ENCODE measurements around the gene TCF4.

TCF4 gene

GRCh38 chr18:55243255-55243654, 344.7 kb downstream of the TCF4 start:
- Histone ChIP-seq H3K9ac (ENCODE audit: low read depth, low read length) (no peak overlapping the region), H3K27me3 (ENCODE audit: control insufficient read depth, insufficient read depth, low read length) (no peaks in the 10 kb centered on the region), H3K9me3 (ENCODE audit: control insufficient read depth, insufficient read depth, low read length) (no peaks in the 10 kb centered on the region)

GRCh38 chr18:55240978-55241377, 347.0 kb downstream of the TCF4 start:
- H3K9ac ChIP-seq (ENCODE audit: low read depth, low read length), result no peak overlapping the region
- peaks cover 16% of the 10 kb centered on the region; the same call in 1 of the 2 replicates for H3K4me1 ChIP-seq (ENCODE audit: control insufficient read depth, insufficient read depth, low read length)
- H3K36me3 ChIP-seq (ENCODE audit: control insufficient read depth, insufficient read depth, low read length), result peaks cover 11% of the 10 kb centered on the region; the same call in 1 of the 2 replicates
- H3K4me3 ChIP-seq (ENCODE audit: low read depth, low read length), result no peak overlapping the region
- no peaks in the 10 kb centered on the region for H3K9me3 ChIP-seq (ENCODE audit: control insufficient read depth, insufficient read depth, low read length)
- no peak overlapping the region for H3K27ac ChIP-seq (ENCODE audit: low read depth, low read length)
- no peaks in the 10 kb centered on the region for H3K27me3 ChIP-seq (ENCODE audit: control insufficient read depth, insufficient read depth, low read length)

More at GRCh38 chr18:55243255-55243654, 344.7 kb downstream of the TCF4 start:
- Histone ChIP-seq H3K4me3 (ENCODE audit: low read depth, low read length) (no peak overlapping the region), H3K4me1 (ENCODE audit: control insufficient read depth, insufficient read depth, low read length) (peaks cover 16% of the 10 kb centered on the region; the same call in 1 of the 2 replicates), H3K27ac (ENCODE audit: low read depth, low read length) (no peak overlapping the region), H3K36me3 (ENCODE audit: control insufficient read depth, insufficient read depth, low read length) (peaks cover 11% of the 10 kb centered on the region; the same call in 1 of the 2 replicates)

GRCh38 chr18:55239740-55240139, 348.3 kb downstream of the TCF4 start:
- H3K4me3 ChIP-seq (ENCODE audit: low read depth, low read length), result no peak overlapping the region
- no peaks in the 10 kb centered on the region for H3K27me3 ChIP-seq (ENCODE audit: control insufficient read depth, insufficient read depth, low read length)
- peaks cover 11% of the 10 kb centered on the region; the same call in 1 of the 2 replicates for H3K36me3 ChIP-seq (ENCODE audit: control insufficient read depth, insufficient read depth, low read length)
- H3K4me1 ChIP-seq (ENCODE audit: control insufficient read depth, insufficient read depth, low read length), result peaks cover 16% of the 10 kb centered on the region; the same call in 1 of the 2 replicates
- no peak overlapping the region for H3K9ac ChIP-seq (ENCODE audit: low read depth, low read length)
- no peak overlapping the region for H3K27ac ChIP-seq (ENCODE audit: low read depth, low read length)
- H3K9me3 ChIP-seq (ENCODE audit: control insufficient read depth, insufficient read depth, low read length), result no peaks in the 10 kb centered on the region

DNA sequence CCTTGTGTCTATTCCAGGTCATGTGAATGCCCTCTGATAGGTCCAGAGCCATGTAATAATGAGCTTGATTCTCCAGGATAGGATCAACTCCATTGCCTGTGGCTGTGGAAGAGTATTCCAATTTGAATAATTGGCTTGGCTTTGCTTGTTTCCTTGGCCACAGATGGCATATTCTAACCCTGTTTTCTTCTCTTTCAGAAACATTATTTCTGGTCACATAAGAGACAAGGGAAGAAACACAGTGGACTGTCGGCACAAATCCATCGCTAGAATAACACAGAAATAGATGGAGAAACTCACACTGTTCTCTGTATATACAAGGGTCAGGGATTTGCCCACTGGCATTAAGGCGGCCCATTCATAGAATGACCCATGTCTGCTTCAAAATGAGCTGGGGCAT, 350.3 kb downstream of the TCF4 start:
- Histone ChIP-seq H3K27ac (ENCODE audit: low read depth, low read length) (no peak overlapping the region), H3K36me3 (ENCODE audit: control insufficient read depth, insufficient read depth, low read length) (peaks cover 19% of the 10 kb centered on the region), H3K9me3 (ENCODE audit: control insufficient read depth, insufficient read depth, low read length) (no peaks in the 10 kb centered on the region), H3K4me1 (ENCODE audit: control insufficient read depth, insufficient read depth, low read length) (peaks cover 16% of the 10 kb centered on the region; the same call in 1 of the 2 replicates), H3K4me3 (ENCODE audit: low read depth, low read length) (no peak overlapping the region), H3K9ac (ENCODE audit: low read depth, low read length) (no peak overlapping the region), H3K27me3 (ENCODE audit: control insufficient read depth, insufficient read depth, low read length) (no peaks in the 10 kb centered on the region)

GRCh38 chr18:55236150-55236931, 351.7 kb downstream of the TCF4 start:
- Histone ChIP-seq H3K4me1 (ENCODE audit: control insufficient read depth, insufficient read depth, low read length) (peaks cover 18% of the 10 kb centered on the region; the same call in 1 of the 2 replicates), H3K9me3 (ENCODE audit: control insufficient read depth, insufficient read depth, low read length) (no peaks in the 10 kb centered on the region), H3K27me3 (ENCODE audit: control insufficient read depth, insufficient read depth, low read length) (no peaks in the 10 kb centered on the region), H3K36me3 (ENCODE audit: control insufficient read depth, insufficient read depth, low read length) (peaks cover 32% of the 10 kb centered on the region), H3K27ac (ENCODE audit: low read depth, low read length) (no peak overlapping the region), H3K4me3 (ENCODE audit: low read depth, low read length) (no peak overlapping the region), H3K9ac (ENCODE audit: low read depth, low read length) (no peak overlapping the region)

GRCh38 chr18:55235094-55235461, 352.9 kb downstream of the TCF4 start:
- Histone ChIP-seq H3K4me3 (ENCODE audit: low read depth, low read length) (no peak overlapping the region), H3K4me1 (ENCODE audit: control insufficient read depth, insufficient read depth, low read length) (peaks cover 8% of the 10 kb centered on the region; the same call in 1 of the 2 replicates), H3K9ac (ENCODE audit: low read depth, low read length) (no peak overlapping the region), H3K27me3 (ENCODE audit: control insufficient read depth, insufficient read depth, low read length) (no peaks in the 10 kb centered on the region), H3K36me3 (ENCODE audit: control insufficient read depth, insufficient read depth, low read length) (peaks cover 45% of the 10 kb centered on the region), H3K27ac (ENCODE audit: low read depth, low read length) (no peak overlapping the region), H3K9me3 (ENCODE audit: control insufficient read depth, insufficient read depth, low read length) (no peaks in the 10 kb centered on the region)

- H3K27me3 ChIP-seq (ENCODE audit: control insufficient read depth, insufficient read depth, low read length), result no peaks in the 10 kb centered on the region
- H3K9me3 ChIP-seq (ENCODE audit: control insufficient read depth, insufficient read depth, low read length), result no peaks in the 10 kb centered on the region
- H3K36me3 ChIP-seq (ENCODE audit: control insufficient read depth, insufficient read depth, low read length), result peaks cover 49% of the 10 kb centered on the region
- no peak overlapping the region for H3K27ac ChIP-seq (ENCODE audit: low read depth, low read length)
- no peak overlapping the region for H3K4me3 ChIP-seq (ENCODE audit: low read depth, low read length)
- H3K9ac ChIP-seq (ENCODE audit: low read depth, low read length), result no peak overlapping the region
- H3K4me1 ChIP-seq (ENCODE audit: control insufficient read depth, insufficient read depth, low read length), result 0 out of 2 replicates have a peak, but pooled peaks cover 3% of the 10 kb centered on the region
Measured at GRCh38 chr18:55234366-55235093, 353.5 kb downstream of the TCF4 start.

DNA sequence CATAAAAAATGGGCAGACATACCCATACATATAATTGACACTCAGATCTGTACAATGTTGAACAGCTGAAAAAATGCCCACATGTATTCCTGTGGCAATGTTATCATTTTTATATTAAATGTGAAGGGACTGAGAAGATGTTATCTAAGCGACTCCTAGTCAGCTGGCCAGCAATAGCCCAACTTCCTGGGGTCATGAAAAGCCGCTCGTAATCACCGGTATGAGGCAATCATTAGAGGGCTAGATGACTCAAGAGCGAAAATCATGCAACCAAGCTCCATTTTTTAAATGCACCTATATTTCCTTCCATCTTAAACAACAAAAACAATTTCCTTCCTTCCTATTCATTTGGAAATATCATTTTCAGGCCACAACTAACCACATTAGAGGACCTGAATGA, 354.1 kb downstream of the TCF4 start:
- Histone ChIP-seq H3K4me3 (ENCODE audit: low read depth, low read length) (no peak overlapping the region), H3K36me3 (ENCODE audit: control insufficient read depth, insufficient read depth, low read length) (peaks cover 55% of the 10 kb centered on the region), H3K9ac (ENCODE audit: low read depth, low read length) (no peak overlapping the region), H3K27me3 (ENCODE audit: control insufficient read depth, insufficient read depth, low read length) (no peaks in the 10 kb centered on the region), H3K9me3 (ENCODE audit: control insufficient read depth, insufficient read depth, low read length) (no peaks in the 10 kb centered on the region), H3K4me1 (ENCODE audit: control insufficient read depth, insufficient read depth, low read length) (0 out of 2 replicates have a peak, but pooled peaks cover 3% of the 10 kb centered on the region), H3K27ac (ENCODE audit: low read depth, low read length) (no peak overlapping the region)

GRCh38 chr18:55232506-55232905, 355.5 kb downstream of the TCF4 start:
- Histone ChIP-seq H3K9ac (ENCODE audit: low read depth, low read length) (no peak overlapping the region), H3K36me3 (ENCODE audit: control insufficient read depth, insufficient read depth, low read length) (peaks cover 68% of the 10 kb centered on the region), H3K4me1 (ENCODE audit: control insufficient read depth, insufficient read depth, low read length) (peaks cover 9% of the 10 kb centered on the region; the same call in 1 of the 2 replicates), H3K27ac (ENCODE audit: low read depth, low read length) (no peak overlapping the region), H3K4me3 (ENCODE audit: low read depth, low read length) (no peak overlapping the region), H3K27me3 (ENCODE audit: control insufficient read depth, insufficient read depth, low read length) (no peaks in the 10 kb centered on the region), H3K9me3 (ENCODE audit: control insufficient read depth, insufficient read depth, low read length) (no peaks in the 10 kb centered on the region)

GRCh38 chr18:55229682-55230081, 358.3 kb downstream of the TCF4 start:
- no peak overlapping the region for H3K9ac ChIP-seq (ENCODE audit: low read depth, low read length)
- H3K9me3 ChIP-seq (ENCODE audit: control insufficient read depth, insufficient read depth, low read length), result no peaks in the 10 kb centered on the region
- H3K27ac ChIP-seq (ENCODE audit: low read depth, low read length), result no peak overlapping the region
- H3K4me1 ChIP-seq (ENCODE audit: control insufficient read depth, insufficient read depth, low read length), result peaks cover 9% of the 10 kb centered on the region; the same call in 1 of the 2 replicates
- H3K27me3 ChIP-seq (ENCODE audit: control insufficient read depth, insufficient read depth, low read length), result no peaks in the 10 kb centered on the region
- H3K36me3 ChIP-seq (ENCODE audit: control insufficient read depth, insufficient read depth, low read length), result peaks cover 81% of the 10 kb centered on the region
- H3K4me3 ChIP-seq (ENCODE audit: low read depth, low read length), result no peak overlapping the region

DNA sequence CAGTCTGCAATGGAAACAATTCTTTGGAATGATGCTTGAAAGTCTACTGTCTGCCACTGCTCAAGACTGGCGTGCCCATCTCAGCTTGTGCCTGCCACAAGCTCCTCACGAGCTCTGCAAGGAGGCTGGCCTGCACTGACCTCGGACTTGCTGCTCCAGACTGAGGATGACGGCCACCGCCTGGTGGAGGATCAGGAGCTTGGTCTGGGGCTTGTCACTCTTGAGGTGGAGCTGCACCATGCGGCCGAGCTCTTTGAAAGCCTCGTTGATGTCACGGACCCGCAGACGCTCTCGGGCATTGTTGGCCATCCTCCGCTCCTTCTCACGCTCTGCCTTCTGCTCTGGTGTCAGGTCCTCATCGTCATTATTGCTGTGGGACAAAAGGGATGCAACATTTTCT, 359.3 kb downstream of the TCF4 start:
- Histone ChIP-seq H3K9me3 (ENCODE audit: control insufficient read depth, insufficient read depth, low read length) (no peaks in the 10 kb centered on the region), H3K4me3 (ENCODE audit: low read depth, low read length) (no peak overlapping the region), H3K27ac (ENCODE audit: low read depth, low read length) (no peak overlapping the region), H3K9ac (ENCODE audit: low read depth, low read length) (no peak overlapping the region), H3K36me3 (ENCODE audit: control insufficient read depth, insufficient read depth, low read length) (peaks cover 73% of the 10 kb centered on the region), H3K27me3 (ENCODE audit: control insufficient read depth, insufficient read depth, low read length) (no peaks in the 10 kb centered on the region), H3K4me1 (ENCODE audit: control insufficient read depth, insufficient read depth, low read length) (peaks cover 9% of the 10 kb centered on the region; the same call in 1 of the 2 replicates)
